GM18867 (cell line): ENCODE data around the gene RCCD1.
"Not testable (repeated sequence)": the region's sequence is repeated elsewhere in the genome, so short reads cannot be mapped to it uniquely, and the experiment has no call there.

Experiments
- ATAC-seq: cut with Tn5 transposase; IDR thresholded peaks from one replicate; pipeline ENCODE4 v1.9.1; 2021; ENCODE audit warnings: mild to moderate bottlenecking, moderate library complexity; ENCODE audit not compliant: unreplicated experiment

RCCD1 gene

GRCh38 chr15:90918034-90918788, 36.5 kb upstream of the RCCD1 start:
- no peak for ATAC-seq

DNA sequence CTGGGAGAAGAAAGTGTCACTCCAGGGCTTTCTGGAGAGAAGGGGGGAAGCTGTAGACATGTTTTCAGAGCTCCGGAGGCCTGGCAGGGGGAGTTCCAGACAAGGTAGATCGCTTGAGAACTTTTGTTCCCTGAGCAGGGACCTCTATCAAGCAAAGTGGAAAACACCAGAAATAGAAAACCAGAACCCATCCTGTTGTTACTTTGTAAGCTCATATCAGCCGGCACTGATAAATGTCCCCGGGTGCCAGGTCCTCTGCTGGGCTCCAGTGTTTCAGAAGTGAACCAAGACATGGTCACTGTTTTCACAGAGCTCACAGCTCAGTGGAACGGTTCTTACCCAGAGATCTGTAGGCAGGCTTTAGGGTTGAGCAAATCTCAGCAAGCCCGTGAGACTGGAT, 35.8 kb upstream of the RCCD1 start:
- ATAC-seq, result no peak

DNA sequence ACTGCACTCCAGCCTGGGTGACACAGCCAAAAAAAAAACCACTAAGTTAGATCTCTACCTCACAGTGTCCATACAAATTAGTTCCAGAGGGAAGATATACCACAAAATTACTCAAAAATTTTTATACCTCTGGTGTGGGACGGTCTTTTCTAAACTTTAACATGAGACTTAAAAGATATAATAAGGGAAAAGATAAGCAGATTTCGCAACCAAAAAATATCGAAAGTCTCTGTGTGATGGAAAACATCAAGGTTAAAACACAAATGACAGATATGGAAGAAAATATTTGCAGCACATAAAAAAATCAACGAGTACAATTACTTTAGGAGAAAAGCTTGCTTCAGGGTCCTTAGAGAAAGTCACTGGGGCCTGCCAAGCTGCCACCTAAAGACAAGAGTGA, 32.8 kb upstream of the RCCD1 start:
- no peak for ATAC-seq

- peak; percentile 77 for ATAC-seq
These were observed 31.9 kb upstream of the RCCD1 start for GRCh38 chr15:90922712-90923322.

DNA sequence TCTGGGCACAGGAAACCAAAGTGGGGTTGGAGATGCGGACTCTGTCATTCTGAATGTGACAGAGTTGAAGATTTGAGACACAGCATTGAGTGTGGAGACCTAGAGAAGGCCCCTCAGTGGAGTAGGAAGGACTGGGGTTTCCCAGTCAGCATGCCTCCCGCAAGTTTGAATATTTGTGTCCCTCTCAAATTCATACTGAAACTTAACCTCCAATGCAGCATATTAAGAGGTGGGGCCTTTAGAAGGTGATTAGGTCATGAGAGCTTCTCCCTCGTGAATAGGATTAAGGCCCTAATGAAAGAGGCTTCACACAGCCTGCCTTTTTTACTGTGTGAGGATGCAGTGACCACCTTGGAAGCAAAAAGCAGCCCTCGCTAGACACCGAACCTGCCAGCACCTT, 30.3 kb upstream of the RCCD1 start:
- ATAC-seq, result peak; percentile 56

DNA sequence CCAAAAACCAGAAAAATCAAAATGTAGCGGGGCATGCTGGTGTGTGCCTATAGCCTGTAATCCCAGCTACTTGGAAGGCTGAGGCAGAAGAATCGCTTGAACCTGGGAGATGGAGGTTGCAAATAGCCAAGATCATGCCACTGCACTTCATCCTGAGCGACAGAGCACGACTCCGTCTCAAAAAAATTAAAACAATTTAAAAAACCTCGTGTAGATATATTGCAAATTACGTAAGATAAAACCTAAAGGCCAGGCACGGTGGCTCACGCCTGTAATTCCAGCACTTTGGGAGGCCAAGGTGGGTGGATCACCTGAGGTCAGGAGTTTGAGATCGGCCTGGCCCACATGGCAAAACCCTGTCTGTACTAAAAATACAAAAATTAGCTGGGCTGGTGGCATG, 27.9 kb upstream of the RCCD1 start:
- not testable (repeated sequence) for ATAC-seq

GRCh38 chr15:90928106-90928505, 26.6 kb upstream of the RCCD1 start:
- ATAC-seq, result not testable (repeated sequence)

- ATAC-seq, result no peak
These were observed 25.3 kb upstream of the RCCD1 start for GRCh38 chr15:90929246-90930019.

DNA sequence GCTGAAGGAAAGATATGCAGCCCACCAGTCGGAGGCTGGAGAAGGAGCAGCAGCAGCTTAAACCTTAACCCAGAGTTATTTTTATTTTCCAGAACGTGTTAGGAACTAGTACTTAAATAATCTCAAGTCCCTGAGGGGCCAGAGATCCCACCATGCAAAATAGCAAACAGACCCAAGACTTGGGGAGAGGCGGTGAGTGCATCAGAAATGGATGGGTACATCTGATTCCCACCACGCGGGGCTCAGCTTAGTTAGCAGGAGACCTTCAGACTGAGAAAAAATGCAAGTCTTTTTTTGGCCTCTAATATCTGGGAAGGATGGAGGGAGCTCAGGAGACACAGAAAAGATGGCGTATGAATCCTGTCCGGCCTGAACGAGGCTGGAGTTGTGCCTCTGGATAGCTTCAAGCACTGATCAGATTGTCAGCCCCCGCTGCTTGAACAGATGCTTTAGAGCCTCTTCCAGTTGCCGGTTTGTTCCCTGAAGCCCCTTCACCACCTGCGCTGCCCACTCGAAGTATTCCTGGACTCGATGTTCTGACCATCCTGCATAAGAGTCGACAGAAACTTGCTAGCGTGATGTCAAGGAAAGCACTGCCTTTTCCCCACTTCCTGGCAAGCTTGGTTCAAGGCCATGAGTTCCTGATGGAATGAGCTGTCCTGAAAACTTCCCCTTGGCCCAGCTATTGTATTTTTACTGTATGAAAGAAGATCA, 23.7 kb upstream of the RCCD1 start:
- ATAC-seq, result no peak

DNA sequence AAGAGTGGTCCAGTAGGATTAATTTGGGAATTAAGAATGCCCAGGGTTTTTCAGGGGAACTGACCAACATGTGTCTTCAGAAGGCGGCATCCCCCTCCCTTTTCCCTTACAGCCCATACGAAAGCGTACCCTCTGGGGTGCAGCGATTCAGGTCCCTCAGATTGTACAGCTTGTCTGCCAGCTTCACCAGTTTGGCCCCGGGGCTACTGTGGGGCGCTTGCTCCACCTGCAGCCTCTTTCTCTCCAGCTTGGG, 23.2 kb upstream of the RCCD1 start:
- no peak for ATAC-seq

GRCh38 chr15:90931828-90932659, 22.6 kb upstream of the RCCD1 start, which contains the start of gene HDDC3:
Gene HDDC3 (minus strand): TSS chr15:90932549. CDS start chr15:90932540, 9 bp downstream.
- ATAC-seq, result peak; percentile 47

- ATAC-seq, result no peak
These were observed 22.1 kb upstream of the RCCD1 start for GRCh38 chr15:90932660-90932991.

- ATAC-seq, result no peak
These were observed 21.4 kb upstream of the RCCD1 start for GRCh38 chr15:90933301-90933700.

DNA sequence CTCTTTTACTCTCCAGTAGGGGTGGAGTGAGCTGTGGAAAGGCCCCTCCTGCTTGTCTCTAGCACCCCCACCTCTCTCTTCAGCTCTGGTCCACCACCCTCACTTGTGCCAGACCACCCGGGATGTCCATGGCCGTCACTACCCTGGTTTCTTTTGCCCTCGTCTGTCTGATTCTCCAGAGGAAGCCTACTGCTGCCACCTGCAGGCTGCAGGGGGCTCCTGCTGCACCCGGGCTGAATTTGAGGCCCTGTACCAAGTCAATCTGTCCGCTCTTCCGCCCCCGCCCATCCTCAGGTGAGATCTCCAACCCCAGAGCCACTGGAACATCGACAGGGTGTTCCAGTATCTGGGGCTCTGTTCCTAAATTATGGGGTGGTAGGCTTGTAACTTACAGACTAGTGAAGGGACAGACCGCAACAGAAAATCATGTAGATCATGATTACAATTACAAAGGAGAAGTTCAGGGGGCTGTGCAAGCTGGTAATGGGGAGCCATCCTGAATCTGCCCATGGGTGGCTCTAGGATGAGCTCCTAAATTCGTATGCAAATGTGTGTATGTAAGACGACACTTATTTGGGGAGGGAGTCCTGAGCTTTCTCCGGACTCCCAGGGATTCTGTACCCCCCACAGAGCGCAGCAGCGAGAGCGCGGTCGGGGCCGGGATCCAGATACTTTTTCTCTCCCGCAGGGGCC, 20.3 kb upstream of the RCCD1 start:
- ATAC-seq, result peak; percentile 28

DNA sequence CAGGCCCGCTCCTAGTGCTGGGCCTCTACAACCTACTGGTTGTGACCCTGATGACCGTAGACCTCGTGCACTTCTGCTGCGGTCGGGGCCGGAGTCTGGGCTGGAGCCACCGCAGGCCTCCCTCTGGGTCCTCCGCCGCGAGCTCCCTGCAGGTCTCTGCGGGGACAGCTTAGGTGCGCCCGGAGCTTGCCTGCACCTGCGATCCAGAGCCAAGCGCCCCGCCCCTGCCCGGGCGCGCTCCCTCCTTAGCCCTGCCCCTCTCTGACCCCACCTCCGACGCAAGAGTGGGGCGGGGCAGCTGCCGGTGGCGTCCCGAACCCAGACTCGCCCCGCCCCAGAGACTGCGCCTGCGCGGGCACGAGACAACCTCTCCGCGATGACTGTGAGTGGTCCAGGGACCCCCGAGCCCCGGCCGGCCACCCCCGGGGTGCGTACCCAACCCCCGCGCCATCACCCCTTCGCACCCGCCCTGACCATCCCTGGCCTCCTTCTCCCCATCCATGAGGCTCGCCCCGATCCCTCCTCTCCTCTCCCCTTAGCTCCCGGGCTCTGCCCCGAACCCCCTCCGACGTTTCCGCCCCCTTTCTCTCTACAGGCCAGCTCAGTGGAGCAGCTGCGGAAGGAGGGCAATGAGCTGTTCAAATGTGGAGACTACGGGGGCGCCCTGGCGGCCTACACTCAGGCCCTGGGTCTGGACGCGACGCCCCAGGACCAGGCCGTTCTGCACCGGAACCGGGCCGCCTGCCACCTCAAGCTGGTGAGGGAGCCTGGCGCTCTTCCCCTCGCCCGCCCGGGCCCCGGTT, 19.5 kb upstream of the RCCD1 start, which contains the start of gene UNC45A:
Gene UNC45A, plus strand, starts transcription at position 337 of the 803 bp plus-strand sequence. Its CDS starts 40 bp downstream, at position 377.
- ATAC-seq, result peak; percentile 61

DNA sequence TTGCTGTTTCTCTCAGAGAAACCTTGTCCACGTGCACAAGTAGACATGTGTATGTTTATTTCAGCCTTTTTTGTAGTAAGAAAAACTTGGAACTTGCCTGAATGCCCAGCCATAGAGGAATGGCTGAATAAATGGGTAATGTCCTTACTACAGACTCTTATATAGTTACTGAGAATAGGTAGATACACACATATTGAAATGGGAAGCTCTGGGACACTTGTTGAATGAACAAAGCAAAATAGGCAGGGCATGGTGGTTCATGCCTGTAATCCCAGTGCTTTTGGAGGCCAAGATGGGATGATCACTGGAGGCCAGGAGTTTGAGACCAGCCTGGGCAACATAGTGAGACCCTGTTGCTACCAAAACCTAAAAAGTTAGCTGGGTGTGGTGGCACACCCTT, 17.9 kb upstream of the RCCD1 start:
- ATAC-seq, result no peak

DNA sequence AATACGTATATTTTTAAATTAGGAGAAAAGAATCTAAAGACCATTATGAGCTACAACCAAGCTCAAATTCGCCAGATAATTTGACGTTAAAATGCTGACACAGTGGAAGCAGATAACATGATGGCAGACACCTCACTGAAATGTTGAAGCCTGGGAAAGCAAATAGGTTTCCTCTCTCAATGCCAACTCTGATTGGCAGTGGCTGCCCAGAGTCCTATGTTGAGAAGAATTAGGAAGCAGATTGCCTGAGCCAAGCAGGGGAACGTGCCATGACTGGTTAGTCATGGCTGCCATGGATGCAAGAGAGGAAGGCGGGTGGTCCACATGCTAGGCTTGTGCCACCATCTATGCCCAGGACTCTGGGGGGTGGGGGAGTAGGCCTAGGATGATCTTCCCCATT, 16.4 kb upstream of the RCCD1 start:
- no peak for ATAC-seq

GRCh38 chr15:90939756-90940155, 14.9 kb upstream of the RCCD1 start:
- ATAC-seq, result no peak

- no peak for ATAC-seq
These were observed 13.6 kb upstream of the RCCD1 start for GRCh38 chr15:90941038-90941437.
